ENCODE data around the gene NCLN. TPM values are rescaled to one million over a fixed set of nuclear protein-coding genes. Genes with fewer than 3 reads are reported as not detected.
"Not testable (repeated sequence)": the region's sequence is repeated elsewhere in the genome, so short reads cannot be mapped to it uniquely, and the experiment has no call there.

Gene NCLN
- total RNA-seq, 1 experiment from 2014 or later: 74.7 TPM

DNA sequence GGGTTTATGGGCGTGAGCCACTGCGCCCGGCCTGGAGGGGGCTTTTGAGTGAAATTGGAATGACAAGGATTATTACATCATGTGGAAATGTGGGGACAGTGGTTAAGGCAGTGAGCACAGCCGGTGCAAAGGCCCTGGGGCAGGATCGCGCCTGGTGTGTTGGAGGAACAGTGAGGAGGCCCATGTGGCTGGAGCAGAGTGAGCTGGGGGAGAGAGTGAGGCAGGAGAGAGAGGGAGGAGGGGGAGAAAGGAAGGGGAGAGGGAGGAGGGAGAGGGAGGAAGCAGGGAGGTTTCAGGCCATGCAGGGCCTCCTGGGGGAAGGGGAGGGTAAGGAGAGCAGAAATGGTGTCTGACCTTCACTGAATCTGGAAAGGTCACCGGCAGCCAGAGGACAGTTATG, 27.4 kb downstream of the NCLN start:
- Histone ChIP-seq H3K9ac (ENCODE audit: low read length) (no peak overlapping the region), H4K20me1 (ENCODE audit: low read length) (no peaks in the 10 kb centered on the region), H3K27ac (ENCODE audit: low read length) (no peak overlapping the region), H3K9me2 (replicated peaks; ENCODE audit: low read length) (no peaks in the 10 kb centered on the region), H3K9me3 (ENCODE audit: low read length) (no peaks in the 10 kb centered on the region), H2AFZ (ENCODE audit: low read length) (no peak overlapping the region), H3K79me2 (ENCODE audit: low read length) (no peaks in the 10 kb centered on the region), H3K4me1 (ENCODE audit: insufficient read depth, low read length) (no peaks in the 10 kb centered on the region), H3F3A (ENCODE audit: low read length, unreplicated experiment) (no peaks in the 10 kb centered on the region), H3K36me3 (ENCODE audit: low read depth, low read length) (no peaks in the 10 kb centered on the region), H3K27me3 (ENCODE audit: low read length) (no peaks in the 10 kb centered on the region), H3K4me3 (ENCODE audit: low read length) (no peak overlapping the region), H3K4me2 (ENCODE audit: low read length) (no peak overlapping the region)
- CTCF ChIA-PET: no interaction called here
- ATAC-seq: no peak
- BruUV-seq (replicated peaks): no TSS peak
- POLR2A ChIA-PET (ENCODE audit: unreplicated experiment): no interaction called here
- no peak for DNase-seq
- TF ChIP-seq, protein P1, sequence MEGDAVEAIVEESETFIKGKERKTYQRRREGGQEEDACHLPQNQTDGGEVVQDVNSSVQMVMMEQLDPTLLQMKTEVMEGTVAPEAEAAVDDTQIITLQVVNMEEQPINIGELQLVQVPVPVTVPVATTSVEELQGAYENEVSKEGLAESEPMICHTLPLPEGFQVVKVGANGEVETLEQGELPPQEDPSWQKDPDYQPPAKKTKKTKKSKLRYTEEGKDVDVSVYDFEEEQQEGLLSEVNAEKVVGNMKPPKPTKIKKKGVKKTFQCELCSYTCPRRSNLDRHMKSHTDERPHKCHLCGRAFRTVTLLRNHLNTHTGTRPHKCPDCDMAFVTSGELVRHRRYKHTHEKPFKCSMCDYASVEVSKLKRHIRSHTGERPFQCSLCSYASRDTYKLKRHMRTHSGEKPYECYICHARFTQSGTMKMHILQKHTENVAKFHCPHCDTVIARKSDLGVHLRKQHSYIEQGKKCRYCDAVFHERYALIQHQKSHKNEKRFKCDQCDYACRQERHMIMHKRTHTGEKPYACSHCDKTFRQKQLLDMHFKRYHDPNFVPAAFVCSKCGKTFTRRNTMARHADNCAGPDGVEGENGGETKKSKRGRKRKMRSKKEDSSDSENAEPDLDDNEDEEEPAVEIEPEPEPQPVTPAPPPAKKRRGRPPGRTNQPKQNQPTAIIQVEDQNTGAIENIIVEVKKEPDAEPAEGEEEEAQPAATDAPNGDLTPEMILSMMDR (conservative IDR thresholded peaks at IDR 0.05; ENCODE audit: low read depth, low read length): no peak
- TF ChIP-seq EZH2phosphoT487 (IDR thresholded peaks at IDR 0.05; ENCODE audit: borderline replicate concordance, low read length): no peak
- TF ChIP-seq EZH2 (IDR thresholded peaks at IDR 0.05; ENCODE audit: low read length, unreplicated experiment): no peak
- intact Hi-C loops (cut with micrococcal nuclease): no loop called here

DNA sequence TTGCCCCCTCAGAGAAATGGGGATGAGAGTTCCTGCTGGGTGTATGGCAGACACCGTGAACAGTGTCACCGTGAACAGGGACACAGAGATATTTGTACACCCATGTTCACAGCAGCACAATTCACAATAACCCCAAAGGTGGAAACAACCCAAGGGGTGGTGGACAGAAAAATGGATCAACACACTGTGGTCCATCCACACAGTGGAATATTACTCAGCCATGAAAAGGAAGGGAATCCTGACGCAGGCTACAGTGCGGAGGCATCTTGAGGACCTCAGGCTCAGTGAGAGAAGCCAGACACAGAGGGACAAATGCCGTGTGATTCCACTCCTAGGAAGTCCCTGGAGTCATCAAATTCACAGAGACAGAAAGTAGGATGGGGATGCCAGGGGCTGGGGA, 31.1 kb downstream of the NCLN start:
- Histone ChIP-seq H3K4me2 (ENCODE audit: low read length) (no peak overlapping the region), H3K4me3 (ENCODE audit: low read length) (no peak overlapping the region), H3K9me2 (replicated peaks; ENCODE audit: low read length) (no peaks in the 10 kb centered on the region), H3K36me3 (ENCODE audit: low read depth, low read length) (no peaks in the 10 kb centered on the region), H3F3A (ENCODE audit: low read length, unreplicated experiment) (no peaks in the 10 kb centered on the region), H2AFZ (ENCODE audit: low read length) (no peak overlapping the region), H3K27me3 (ENCODE audit: low read length) (no peaks in the 10 kb centered on the region), H3K79me2 (ENCODE audit: low read length) (no peaks in the 10 kb centered on the region), H4K20me1 (ENCODE audit: low read length) (no peaks in the 10 kb centered on the region), H3K4me1 (ENCODE audit: insufficient read depth, low read length) (no peaks in the 10 kb centered on the region), H3K9me3 (ENCODE audit: low read length) (no peaks in the 10 kb centered on the region), H3K27ac (ENCODE audit: low read length) (no peak overlapping the region), H3K9ac (ENCODE audit: low read length) (no peak overlapping the region)
- DNase-seq (no peak), ATAC-seq (no peak)
- no TSS peak for BruUV-seq (replicated peaks)
- TF ChIP-seq EZH2phosphoT487 (IDR thresholded peaks at IDR 0.05; ENCODE audit: borderline replicate concordance, low read length) (no peak), EZH2 (IDR thresholded peaks at IDR 0.05; ENCODE audit: low read length, unreplicated experiment) (no peak)
- TF ChIP-seq, protein P1 (conservative IDR thresholded peaks at IDR 0.05; ENCODE audit: low read depth, low read length): no peak
- intact Hi-C loops (cut with micrococcal nuclease): no loop called here
- CTCF ChIA-PET: no interaction called here
- POLR2A ChIA-PET (ENCODE audit: unreplicated experiment): no interaction called here

DNA sequence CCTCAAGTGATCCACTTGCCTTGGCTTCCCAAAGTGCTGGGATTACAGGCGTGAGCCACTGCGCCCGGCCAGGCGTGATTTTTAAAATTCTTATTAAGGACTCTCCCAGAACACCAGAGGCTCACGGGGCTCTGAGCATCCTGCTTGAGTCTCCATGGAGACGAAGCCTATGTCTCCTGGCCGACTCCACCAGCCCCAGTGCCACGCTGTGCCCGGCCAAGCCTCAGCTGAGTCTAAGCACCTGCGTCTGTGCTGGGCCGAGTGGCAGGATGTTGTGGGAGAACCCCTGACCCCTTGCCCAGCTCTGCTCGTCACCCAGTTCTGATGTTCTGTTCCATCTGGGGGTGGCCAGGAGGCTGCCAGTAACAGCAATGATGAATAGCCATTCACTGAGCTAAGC, 34.8 kb downstream of the NCLN start:
- Histone ChIP-seq H3K79me2 (ENCODE audit: low read length) (no peaks in the 10 kb centered on the region), H3K36me3 (ENCODE audit: low read depth, low read length) (no peaks in the 10 kb centered on the region), H3K9me2 (replicated peaks; ENCODE audit: low read length) (no peaks in the 10 kb centered on the region), H3K9me3 (ENCODE audit: low read length) (no peaks in the 10 kb centered on the region), H3K4me2 (ENCODE audit: low read length) (no peak overlapping the region), H2AFZ (ENCODE audit: low read length) (no peak overlapping the region), H4K20me1 (ENCODE audit: low read length) (no peaks in the 10 kb centered on the region), H3K27me3 (ENCODE audit: low read length) (no peaks in the 10 kb centered on the region), H3K27ac (ENCODE audit: low read length) (no peak overlapping the region), H3K4me1 (ENCODE audit: insufficient read depth, low read length) (no peaks in the 10 kb centered on the region), H3F3A (ENCODE audit: low read length, unreplicated experiment) (no peaks in the 10 kb centered on the region), H3K9ac (ENCODE audit: low read length) (no peak overlapping the region), H3K4me3 (ENCODE audit: low read length) (no peak overlapping the region)
- ATAC-seq (no peak), DNase-seq (no peak)
- no TSS peak for BruUV-seq (replicated peaks)
- POLR2A ChIA-PET (ENCODE audit: unreplicated experiment): no interaction called here
- TF ChIP-seq EZH2phosphoT487 (IDR thresholded peaks at IDR 0.05; ENCODE audit: borderline replicate concordance, low read length) (no peak), EZH2 (IDR thresholded peaks at IDR 0.05; ENCODE audit: low read length, unreplicated experiment) (no peak)
- TF ChIP-seq, protein P1 (conservative IDR thresholded peaks at IDR 0.05; ENCODE audit: low read depth, low read length): no peak
- CTCF ChIA-PET: interaction anchor here (0.7 kb wide), 1 partner anchor 10 kb away, joined by 9 read pairs; no protein-coding TSS in a partner anchor
- intact Hi-C loops (cut with micrococcal nuclease): no loop called here

DNA sequence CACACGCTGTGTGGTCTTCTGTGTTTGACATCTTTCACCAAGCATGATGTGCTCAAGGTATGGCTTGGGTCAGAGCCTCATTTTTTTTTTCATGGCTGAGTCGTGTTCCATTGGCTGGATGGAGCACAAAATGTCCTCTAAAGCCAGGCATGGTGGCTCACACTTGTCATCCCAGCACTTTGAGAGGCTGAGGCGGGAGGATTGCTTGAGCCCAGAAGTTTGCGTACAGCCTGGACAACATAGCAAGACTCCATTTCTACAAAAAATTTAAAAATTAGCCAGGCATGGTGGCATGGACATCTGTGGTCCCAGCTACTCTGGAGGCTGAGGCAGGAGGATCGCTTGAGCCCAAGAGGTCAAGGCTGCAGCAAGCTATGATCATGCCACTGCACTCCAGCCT, 35.8 kb downstream of the NCLN start:
- H3F3A ChIP-seq (ENCODE audit: low read length, unreplicated experiment); H3K9me3 ChIP-seq (ENCODE audit: low read length); H3K79me2 ChIP-seq (ENCODE audit: low read length); H3K4me2 ChIP-seq (ENCODE audit: low read length); H2AFZ ChIP-seq (ENCODE audit: low read length); BruUV-seq (replicated peaks); ATAC-seq; H3K4me1 ChIP-seq (ENCODE audit: insufficient read depth, low read length); H4K20me1 ChIP-seq (ENCODE audit: low read length); H3K27ac ChIP-seq (ENCODE audit: low read length); H3K36me3 ChIP-seq (ENCODE audit: low read depth, low read length); DNase-seq; intact Hi-C loops (cut with micrococcal nuclease); POLR2A ChIA-PET (ENCODE audit: unreplicated experiment); H3K4me3 ChIP-seq (ENCODE audit: low read length); H3K9ac ChIP-seq (ENCODE audit: low read length); H3K27me3 ChIP-seq (ENCODE audit: low read length); H3K9me2 ChIP-seq (replicated peaks; ENCODE audit: low read length): not testable (repeated sequence)
- CTCF ChIA-PET: interaction anchor here (0.6 kb wide), 1 partner anchor 40 kb away, joined by 6 read pairs; no protein-coding TSS in a partner anchor

Data from PC-3 (cell line).